Fibroblast of the aortic adventitia (primary cell): Measurements from ENCODE around the gene NR2C2. TPM values are rescaled to one million over a fixed set of nuclear protein-coding genes. Genes with fewer than 3 reads are reported as not detected.

Source experiments
- DNase-seq: peaks from one replicate; pipeline ENCODE4 v3.0.0-alpha.2; 2010; ENCODE audit warnings: low read depth
- H3K4me3 ChIP-seq: 2 replicates; pipeline ENCODE4 v1.5.1; 2011; ENCODE audit warnings: low read depth, mild to moderate bottlenecking, control low read depth, low read length, moderate library complexity
- total RNA-seq: library from RNA; depleted of rRNA; stranded (reverse); fragments of >200 nt; gene quantifications from 2 replicates; pipeline ENCODE4 v1.2.3, GENCODE V29; 2012; ENCODE audit warnings: low replicate concordance
- TF ChIP-seq, protein P1 (sequence below): IDR thresholded peaks from 2 replicates; pipeline ENCODE4 v1.5.1; 2011; ENCODE audit warnings: mild to moderate bottlenecking, low read length, control low read depth, inconsistent platforms; ENCODE audit not compliant: insufficient read depth

Gene NR2C2
- total RNA-seq, 1 donor, result 33.8 TPM

DNA sequence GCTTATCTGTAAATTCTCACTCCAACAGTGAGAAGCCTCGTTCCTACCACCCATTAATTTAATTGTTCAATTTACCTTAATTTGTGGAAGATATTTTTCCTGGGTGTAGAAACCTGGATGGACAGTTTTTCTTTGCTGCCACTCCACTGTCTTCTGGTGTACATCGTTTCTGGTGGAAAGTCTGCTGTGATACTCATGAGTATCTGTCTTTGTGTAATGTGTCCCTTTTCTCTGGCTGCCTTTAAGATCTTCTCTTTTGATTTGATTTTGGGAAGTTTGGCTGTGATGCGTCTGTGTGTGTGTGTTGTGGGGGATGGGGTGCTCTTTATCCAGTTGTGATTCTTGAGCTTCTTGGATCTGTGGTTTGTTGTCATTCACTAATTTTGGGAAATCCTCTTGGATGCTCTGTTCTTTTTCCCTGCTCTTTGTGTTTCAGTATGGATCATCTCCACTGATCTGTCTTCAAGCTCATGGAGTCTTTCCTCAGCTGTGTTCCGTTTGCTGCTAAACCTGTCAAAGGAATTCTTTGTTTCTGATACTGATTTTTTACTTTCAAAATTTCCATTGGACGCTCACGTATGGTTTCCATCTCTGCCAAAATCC, 42.2 kb upstream of the NR2C2 start:
- H3K4me3 ChIP-seq, result no peak overlapping the region
- TF ChIP-seq, protein P1, sequence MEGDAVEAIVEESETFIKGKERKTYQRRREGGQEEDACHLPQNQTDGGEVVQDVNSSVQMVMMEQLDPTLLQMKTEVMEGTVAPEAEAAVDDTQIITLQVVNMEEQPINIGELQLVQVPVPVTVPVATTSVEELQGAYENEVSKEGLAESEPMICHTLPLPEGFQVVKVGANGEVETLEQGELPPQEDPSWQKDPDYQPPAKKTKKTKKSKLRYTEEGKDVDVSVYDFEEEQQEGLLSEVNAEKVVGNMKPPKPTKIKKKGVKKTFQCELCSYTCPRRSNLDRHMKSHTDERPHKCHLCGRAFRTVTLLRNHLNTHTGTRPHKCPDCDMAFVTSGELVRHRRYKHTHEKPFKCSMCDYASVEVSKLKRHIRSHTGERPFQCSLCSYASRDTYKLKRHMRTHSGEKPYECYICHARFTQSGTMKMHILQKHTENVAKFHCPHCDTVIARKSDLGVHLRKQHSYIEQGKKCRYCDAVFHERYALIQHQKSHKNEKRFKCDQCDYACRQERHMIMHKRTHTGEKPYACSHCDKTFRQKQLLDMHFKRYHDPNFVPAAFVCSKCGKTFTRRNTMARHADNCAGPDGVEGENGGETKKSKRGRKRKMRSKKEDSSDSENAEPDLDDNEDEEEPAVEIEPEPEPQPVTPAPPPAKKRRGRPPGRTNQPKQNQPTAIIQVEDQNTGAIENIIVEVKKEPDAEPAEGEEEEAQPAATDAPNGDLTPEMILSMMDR, result no peak

DNA sequence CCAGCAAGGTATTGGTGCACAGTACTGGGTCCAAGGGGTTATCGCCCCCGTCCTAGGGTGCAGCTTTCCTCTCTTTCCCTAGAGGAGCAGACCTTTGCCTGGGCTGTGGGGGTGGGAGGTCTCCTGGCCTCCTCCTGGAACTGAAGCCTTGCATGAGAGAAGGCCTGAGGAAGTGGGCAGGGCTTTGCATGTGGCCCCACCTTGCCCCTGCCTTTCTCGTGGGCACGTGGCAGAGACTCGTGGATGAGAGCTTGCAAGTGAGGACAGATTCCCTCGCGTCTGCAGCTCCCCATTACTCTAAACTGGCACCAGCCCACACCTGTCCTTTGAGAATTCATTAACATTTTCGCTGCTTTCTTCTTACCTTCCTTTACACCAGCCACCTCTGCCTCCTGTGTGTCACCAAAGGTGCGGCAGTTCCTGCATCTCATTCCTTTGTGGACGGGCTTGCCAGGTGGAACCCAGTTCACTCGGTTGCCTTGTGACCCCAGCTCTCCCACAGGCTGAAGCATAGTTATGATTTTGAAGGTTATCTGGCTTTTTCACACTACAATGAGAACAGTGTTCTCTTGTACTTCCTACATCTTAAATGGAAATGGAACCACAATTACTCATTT, 40.9 kb upstream of the NR2C2 start:
- DNase-seq, result no peak
- no peak overlapping the region for H3K4me3 ChIP-seq
- TF ChIP-seq, protein P1, result no peak

More for the DNA sequence above, 42.2 kb upstream of the NR2C2 start:
- no peak for DNase-seq

DNA sequence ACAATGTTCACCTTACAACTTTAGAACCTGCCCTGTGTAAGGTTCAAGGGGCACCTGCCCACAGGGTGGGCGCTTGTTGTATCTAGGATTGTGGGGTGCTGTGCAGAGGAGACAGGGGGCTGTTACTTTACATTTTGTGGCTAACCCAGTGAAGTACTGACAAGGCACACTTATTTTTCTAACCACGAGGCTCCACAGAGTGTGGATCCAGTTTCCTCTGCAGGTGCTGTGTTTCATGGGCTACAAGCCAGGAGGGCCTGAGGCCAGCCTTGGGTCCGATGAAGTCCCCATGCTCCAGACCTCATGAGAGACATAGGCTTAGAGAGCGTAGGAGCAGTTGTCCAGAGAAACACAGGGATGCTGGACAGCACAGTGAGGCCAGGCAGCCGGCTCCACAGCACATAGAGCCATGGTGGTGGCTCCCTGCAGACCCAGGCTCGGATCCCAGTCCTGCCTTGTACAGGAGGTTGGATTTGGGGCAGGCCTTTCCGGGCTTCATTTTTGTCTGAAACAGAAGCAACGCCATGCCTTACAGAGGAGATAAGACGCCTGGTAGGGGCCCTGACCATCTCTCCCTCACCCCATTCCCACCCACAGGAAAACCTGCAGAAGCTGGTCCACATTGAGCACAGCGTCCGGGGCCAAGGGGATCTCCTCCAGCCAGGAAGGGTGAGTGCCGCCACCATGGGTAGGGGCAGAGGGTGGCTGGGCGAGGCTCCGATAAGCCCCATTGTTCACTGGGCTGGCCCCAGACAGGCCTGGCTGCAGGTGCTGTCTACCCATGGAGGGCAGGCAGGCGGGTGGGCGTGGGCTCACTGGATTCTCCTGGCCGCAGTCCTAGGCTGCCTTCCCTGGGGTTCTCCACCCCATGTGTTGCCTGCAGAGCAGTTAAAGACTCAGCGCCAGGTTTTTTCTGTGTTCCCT, 40.1 kb upstream of the NR2C2 start:
- H3K4me3 ChIP-seq, result no peak overlapping the region
- TF ChIP-seq, protein P1, result no peak
- DNase-seq, result no peak

DNA sequence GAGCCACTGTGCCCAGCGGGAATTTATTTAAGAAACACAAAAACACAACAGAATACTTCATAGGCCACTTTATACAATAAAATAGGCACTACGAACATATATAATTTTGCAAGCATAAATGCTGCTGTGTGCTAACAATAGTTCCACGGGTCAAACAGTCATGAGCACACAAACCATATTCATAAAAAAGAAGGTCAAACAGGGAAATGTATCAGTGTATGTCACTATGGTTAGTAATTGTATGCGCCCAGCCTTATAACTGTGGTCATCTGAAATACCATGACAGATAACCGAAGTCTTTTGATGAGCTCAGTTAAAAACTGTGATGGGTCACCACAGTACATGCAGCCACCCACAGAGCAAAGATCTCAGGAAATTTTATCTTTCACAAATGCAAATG, 38.1 kb upstream of the NR2C2 start:
- H3K4me3 ChIP-seq, result no peak overlapping the region
- TF ChIP-seq, protein P1, result no peak
- DNase-seq, result no peak

DNA sequence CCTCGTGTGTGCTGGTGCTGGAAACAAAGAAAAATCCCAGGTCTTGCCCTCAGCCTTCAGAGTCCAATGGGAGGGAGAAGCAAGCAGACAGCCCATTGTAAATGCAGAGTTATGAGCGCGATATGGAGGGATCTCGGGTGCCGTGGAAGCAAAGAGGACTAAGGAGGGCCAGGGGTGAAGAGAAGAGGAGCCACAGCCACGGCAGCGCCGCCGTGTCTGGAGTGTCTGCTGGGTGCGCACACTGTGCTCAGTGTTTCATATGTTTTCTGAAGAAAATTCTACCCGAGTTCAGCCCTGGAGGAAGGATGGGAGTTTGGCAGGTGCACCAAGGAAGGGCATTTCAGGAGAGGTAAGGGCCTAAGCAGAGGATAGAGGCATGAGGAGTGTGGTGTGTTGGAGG, 35.7 kb upstream of the NR2C2 start:
- no peak overlapping the region for H3K4me3 ChIP-seq
- DNase-seq, result no peak
- TF ChIP-seq, protein P1, result no peak

DNA sequence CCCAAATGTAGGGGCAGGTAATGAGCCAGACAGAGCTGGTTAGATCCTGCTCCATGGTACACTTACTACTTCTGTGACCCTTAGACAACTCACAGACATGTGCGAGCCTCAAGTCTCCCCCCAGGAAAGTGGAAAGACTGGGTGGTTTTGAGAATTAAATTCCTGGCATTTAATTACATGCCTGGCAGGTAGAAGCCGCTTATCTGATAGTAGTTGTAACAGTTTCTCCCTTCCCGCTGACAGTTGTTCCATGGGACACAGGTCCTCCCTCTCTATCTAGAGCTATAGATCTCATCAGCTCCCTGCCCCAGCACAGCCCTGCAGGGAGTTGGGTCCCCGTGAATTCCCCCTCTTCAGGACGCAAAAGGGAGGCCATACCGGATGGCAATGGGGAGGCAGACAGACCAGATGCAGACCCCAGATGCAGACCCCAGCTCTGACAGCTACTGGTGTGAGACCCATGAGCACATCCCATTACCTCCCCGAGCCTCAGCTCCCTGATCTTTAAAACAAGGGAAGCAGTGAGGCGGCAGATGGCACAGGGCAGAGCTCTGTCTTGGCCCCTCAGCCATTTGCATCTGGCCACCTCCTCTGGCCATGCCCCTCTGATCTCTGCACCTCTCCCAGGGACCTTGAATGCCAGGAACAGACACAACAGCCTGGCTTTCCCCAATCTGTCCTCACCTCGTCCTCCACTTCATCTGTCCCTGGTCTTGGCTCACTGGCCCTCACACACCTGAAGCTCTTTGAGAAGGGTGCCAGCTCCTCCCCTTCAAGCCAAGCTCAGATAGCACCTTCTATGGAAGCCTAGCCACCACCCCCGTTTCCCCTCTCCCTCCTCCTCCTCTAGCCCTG, 34.1 kb upstream of the NR2C2 start:
- TF ChIP-seq, protein P1, result no peak
- H3K4me3 ChIP-seq, result no peak overlapping the region
- DNase-seq, result no peak
